Measurements from ENCODE around the gene PLCB4.

DNA sequence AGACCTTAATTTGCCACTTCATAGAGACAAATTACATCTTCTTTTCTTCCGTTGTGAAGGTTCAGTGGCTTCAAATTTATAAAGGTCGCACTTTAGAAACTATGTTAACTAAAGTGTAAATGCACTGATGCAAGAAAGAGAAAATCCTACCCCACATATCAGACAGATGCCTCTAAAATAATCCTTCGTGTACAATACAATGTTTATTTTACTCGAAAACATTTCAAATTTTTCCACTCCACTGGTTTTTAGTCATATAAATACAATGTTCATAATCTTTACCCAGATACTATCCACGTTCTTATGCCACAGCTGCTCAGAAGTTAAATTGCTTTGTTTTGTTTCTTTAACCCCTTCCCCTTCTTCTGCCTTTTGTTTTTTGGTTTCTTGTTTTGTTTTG, 305.2 kb downstream of the PLCB4 start:
- TF ChIP-seq, protein P1, sequence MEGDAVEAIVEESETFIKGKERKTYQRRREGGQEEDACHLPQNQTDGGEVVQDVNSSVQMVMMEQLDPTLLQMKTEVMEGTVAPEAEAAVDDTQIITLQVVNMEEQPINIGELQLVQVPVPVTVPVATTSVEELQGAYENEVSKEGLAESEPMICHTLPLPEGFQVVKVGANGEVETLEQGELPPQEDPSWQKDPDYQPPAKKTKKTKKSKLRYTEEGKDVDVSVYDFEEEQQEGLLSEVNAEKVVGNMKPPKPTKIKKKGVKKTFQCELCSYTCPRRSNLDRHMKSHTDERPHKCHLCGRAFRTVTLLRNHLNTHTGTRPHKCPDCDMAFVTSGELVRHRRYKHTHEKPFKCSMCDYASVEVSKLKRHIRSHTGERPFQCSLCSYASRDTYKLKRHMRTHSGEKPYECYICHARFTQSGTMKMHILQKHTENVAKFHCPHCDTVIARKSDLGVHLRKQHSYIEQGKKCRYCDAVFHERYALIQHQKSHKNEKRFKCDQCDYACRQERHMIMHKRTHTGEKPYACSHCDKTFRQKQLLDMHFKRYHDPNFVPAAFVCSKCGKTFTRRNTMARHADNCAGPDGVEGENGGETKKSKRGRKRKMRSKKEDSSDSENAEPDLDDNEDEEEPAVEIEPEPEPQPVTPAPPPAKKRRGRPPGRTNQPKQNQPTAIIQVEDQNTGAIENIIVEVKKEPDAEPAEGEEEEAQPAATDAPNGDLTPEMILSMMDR (IDR thresholded peaks at IDR 0.05; ENCODE audit: insufficient read depth, low read length), result no peak
- no peak for TF ChIP-seq POLR2AphosphoS5 (IDR thresholded peaks at IDR 0.05; ENCODE audit: low read depth)
- no peak for TF ChIP-seq SPI1 (IDR thresholded peaks at IDR 0.05; ENCODE audit: borderline replicate concordance, low read depth)
- TF ChIP-seq, protein P2, sequence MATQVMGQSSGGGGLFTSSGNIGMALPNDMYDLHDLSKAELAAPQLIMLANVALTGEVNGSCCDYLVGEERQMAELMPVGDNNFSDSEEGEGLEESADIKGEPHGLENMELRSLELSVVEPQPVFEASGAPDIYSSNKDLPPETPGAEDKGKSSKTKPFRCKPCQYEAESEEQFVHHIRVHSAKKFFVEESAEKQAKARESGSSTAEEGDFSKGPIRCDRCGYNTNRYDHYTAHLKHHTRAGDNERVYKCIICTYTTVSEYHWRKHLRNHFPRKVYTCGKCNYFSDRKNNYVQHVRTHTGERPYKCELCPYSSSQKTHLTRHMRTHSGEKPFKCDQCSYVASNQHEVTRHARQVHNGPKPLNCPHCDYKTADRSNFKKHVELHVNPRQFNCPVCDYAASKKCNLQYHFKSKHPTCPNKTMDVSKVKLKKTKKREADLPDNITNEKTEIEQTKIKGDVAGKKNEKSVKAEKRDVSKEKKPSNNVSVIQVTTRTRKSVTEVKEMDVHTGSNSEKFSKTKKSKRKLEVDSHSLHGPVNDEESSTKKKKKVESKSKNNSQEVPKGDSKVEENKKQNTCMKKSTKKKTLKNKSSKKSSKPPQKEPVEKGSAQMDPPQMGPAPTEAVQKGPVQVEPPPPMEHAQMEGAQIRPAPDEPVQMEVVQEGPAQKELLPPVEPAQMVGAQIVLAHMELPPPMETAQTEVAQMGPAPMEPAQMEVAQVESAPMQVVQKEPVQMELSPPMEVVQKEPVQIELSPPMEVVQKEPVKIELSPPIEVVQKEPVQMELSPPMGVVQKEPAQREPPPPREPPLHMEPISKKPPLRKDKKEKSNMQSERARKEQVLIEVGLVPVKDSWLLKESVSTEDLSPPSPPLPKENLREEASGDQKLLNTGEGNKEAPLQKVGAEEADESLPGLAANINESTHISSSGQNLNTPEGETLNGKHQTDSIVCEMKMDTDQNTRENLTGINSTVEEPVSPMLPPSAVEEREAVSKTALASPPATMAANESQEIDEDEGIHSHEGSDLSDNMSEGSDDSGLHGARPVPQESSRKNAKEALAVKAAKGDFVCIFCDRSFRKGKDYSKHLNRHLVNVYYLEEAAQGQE (IDR thresholded peaks at IDR 0.05; ENCODE audit: insufficient replicate concordance, low read depth), result no peak
- no peak for TF ChIP-seq GABPA (IDR thresholded peaks at IDR 0.05; ENCODE audit: low read depth)
